Astrocyte of the cerebellum (primary cell): ENCODE data around the gene BMP2K.
"Not testable (repeated sequence)": the region's sequence is repeated elsewhere in the genome, so short reads cannot be mapped to it uniquely, and the experiment has no call there.

Source experiments
- DNase-seq: peaks from one replicate; pipeline ENCODE4 v3.0.0-alpha.2; 2011; ENCODE audit warnings: low read depth
- H3K4me3 ChIP-seq: 2 replicates; pipeline ENCODE4 v1.5.1; 2011; ENCODE audit warnings: mild to moderate bottlenecking, low read depth, low read length, moderate library complexity
- CTCF ChIP-seq: IDR thresholded peaks from 2 replicates; pipeline ENCODE4 v1.5.1; 2012; ENCODE audit warnings: low read length, low read depth, moderate library complexity, mild to moderate bottlenecking; ENCODE audit errors: missing control alignments
- in situ Hi-C: cut with HindIII; loops from 2 replicates; pipeline ENCODE4 v1.10.0; 2017; ENCODE audit warnings: low sequenced_read_pairs

The BMP2K gene

GRCh38 chr4:78809928-78810835, 34.0 kb downstream of the BMP2K start:
- in situ Hi-C loops: no loop called here
- H3K4me3 ChIP-seq: no peak overlapping the region
- no peak for TF ChIP-seq CTCF
- DNase-seq: no peak

- H3K4me3 ChIP-seq: no peak overlapping the region
- no peak for TF ChIP-seq CTCF
- DNase-seq: no peak
- in situ Hi-C loops: no loop called here
These were observed 34.9 kb downstream of the BMP2K start for GRCh38 chr4:78811034-78811433.

GRCh38 chr4:78818530-78819079, 42.5 kb downstream of the BMP2K start:
- no peak for TF ChIP-seq CTCF
- H3K4me3 ChIP-seq: no peak overlapping the region
- DNase-seq: no peak
- in situ Hi-C loops: no loop called here

- TF ChIP-seq CTCF: no peak
- in situ Hi-C loops: no loop called here
- H3K4me3 ChIP-seq: no peak overlapping the region
- no peak for DNase-seq
These were observed 47.9 kb downstream of the BMP2K start for GRCh38 chr4:78824001-78824400.

- DNase-seq: no peak
- H3K4me3 ChIP-seq: no peak overlapping the region
- in situ Hi-C loops: no loop called here
- TF ChIP-seq CTCF: no peak
These were observed 51.0 kb downstream of the BMP2K start for GRCh38 chr4:78827191-78827590.

GRCh38 chr4:78829296-78829695, 53.1 kb downstream of the BMP2K start:
- H3K4me3 ChIP-seq: no peak overlapping the region
- in situ Hi-C loops: no loop called here
- TF ChIP-seq CTCF: no peak
- DNase-seq: no peak

- DNase-seq, in situ Hi-C loops, H3K4me3 ChIP-seq: not testable (repeated sequence)
These were observed 63.5 kb downstream of the BMP2K start for GRCh38 chr4:78839676-78840075.

- H3K4me3 ChIP-seq, in situ Hi-C loops, DNase-seq: not testable (repeated sequence)
These were observed 64.1 kb downstream of the BMP2K start for GRCh38 chr4:78840286-78840685.
